Fibroblast of lung (primary cell): ENCODE results near the gene KRT33A.

ENCODE experiments used
- CTCF ChIP-seq, 2 donors: IDR thresholded peaks in 1 of 2; conservative IDR thresholded peaks in 1 of 2; 1 replicate in 1 of 2; 2 replicates in 1 of 2; pipeline ENCODE4 v1.5.1; 2011 to 2012; ENCODE audit warnings: low read length in 2 of 2, control low read depth in 1 of 2, inconsistent platforms in 1 of 2, low read depth in 1 of 2, mild to moderate bottlenecking in 1 of 2
- EZH2 ChIP-seq: IDR thresholded peaks from 2 replicates; pipeline ENCODE4 v1.5.1; 2012; ENCODE audit warnings: low read length, control low read depth, mild to moderate bottlenecking; ENCODE audit errors: missing control alignments

GRCh38 chr17:41296846-41297245 is 53.8 kb downstream of the KRT33A start:
- TF ChIP-seq CTCF (conservative IDR thresholded peaks at IDR 0.05 in 1 of 2, IDR thresholded peaks at IDR 0.05 in 1 of 2; ENCODE audit: low read depth in 1 of 2, low read length in 2 of 2) (no peak), EZH2 (no peak)
